ENCODE measurements around the gene ZNF69. TPM values are rescaled to one million over a fixed set of nuclear protein-coding genes. Genes with fewer than 3 reads are reported as not detected.
"Not testable (repeated sequence)": the region's sequence is repeated elsewhere in the genome, so short reads cannot be mapped to it uniquely, and the experiment has no call there.

The ZNF69 gene
- total RNA-seq, result 11.9 to 15.4 TPM (median 12.0 TPM) in 3 replicates
- long read RNA-seq, partial matches to known transcripts, result 0 of 2 reads
- long read RNA-seq, other reads (novel, unspliced or antisense), result 2 of 2 reads

DNA sequence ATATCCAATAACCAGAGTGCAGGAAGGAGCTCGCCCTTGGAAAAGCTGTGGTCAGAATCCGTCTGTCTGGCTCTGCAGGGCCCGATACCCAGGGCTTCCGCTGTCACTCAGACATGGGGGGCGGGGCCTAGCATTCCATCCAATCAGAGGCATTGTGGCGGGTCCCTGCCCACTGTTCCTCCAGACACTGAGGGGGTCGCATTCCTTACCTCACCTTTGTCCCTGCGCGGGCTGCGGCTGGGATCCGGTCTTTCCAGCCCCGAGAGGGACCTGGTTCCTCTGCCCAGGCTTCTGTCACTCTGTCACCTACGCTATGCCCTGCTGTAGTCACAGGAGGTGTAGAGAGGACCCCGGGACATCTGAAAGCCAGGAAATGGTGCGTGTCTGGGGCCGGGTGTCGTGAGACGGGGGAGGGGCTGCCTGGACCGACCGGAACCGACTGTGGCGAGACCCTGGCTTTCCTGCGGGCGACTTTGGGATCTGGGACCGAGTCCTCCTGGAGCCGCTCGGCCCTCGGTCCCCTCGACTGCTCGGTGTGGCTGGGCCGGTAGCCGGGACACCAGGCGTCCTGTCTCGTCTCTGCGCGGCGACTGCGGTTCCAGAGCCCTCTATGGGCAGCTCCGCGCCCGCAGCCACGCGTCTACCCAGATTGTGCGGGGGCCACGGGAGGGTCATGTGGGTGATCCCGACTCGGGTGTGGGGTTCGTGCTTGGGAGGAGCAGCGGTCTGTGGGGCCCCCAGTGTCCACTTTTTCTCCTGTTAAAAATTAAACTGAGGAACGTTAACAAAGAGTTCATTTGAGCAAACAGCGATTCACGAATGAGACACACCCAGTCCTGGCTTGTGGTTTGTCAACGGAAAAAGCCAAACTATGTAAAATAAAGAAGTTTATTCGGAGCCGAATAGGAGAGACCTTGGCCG lies at the start of gene ZNF69:
Gene ZNF69, plus strand, starts transcription at position 172 of the 921 bp plus-strand sequence. Its CDS starts 142 bp downstream, at position 314.
- Mint-ChIP-seq H3K4me3 (ENCODE audit: unreplicated experiment) (peak within 1 kb of the TSS; percentile 96), H3K36me3 (ENCODE audit: low read depth) (peaks cover 12% of the 10 kb centered on the region), H3K27me3 (ENCODE audit: low read depth) (no peaks in the 10 kb centered on the region), H3K9me3 (ENCODE audit: low read depth) (no peaks in the 10 kb centered on the region), H3K4me1 (ENCODE audit: low read depth) (peaks cover 33% of the 10 kb centered on the region), H3K27ac (ENCODE audit: unreplicated experiment) (peak within 1 kb of the TSS; percentile 96)
- DNase-seq (ENCODE audit: low spot score), result peak; percentile 93
- TF ChIP-seq, protein P1, sequence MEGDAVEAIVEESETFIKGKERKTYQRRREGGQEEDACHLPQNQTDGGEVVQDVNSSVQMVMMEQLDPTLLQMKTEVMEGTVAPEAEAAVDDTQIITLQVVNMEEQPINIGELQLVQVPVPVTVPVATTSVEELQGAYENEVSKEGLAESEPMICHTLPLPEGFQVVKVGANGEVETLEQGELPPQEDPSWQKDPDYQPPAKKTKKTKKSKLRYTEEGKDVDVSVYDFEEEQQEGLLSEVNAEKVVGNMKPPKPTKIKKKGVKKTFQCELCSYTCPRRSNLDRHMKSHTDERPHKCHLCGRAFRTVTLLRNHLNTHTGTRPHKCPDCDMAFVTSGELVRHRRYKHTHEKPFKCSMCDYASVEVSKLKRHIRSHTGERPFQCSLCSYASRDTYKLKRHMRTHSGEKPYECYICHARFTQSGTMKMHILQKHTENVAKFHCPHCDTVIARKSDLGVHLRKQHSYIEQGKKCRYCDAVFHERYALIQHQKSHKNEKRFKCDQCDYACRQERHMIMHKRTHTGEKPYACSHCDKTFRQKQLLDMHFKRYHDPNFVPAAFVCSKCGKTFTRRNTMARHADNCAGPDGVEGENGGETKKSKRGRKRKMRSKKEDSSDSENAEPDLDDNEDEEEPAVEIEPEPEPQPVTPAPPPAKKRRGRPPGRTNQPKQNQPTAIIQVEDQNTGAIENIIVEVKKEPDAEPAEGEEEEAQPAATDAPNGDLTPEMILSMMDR (IDR thresholded peaks at IDR 0.05), result peak; percentile 73

- H3K4me1 Mint-ChIP-seq (ENCODE audit: low read depth), result peaks cover 3% of the 10 kb centered on the region
- no peak overlapping the region for H3K4me3 Mint-ChIP-seq (ENCODE audit: unreplicated experiment)
- peaks cover 7% of the 10 kb centered on the region for H3K9me3 Mint-ChIP-seq (ENCODE audit: low read depth)
- peaks cover 1% of the 10 kb centered on the region for H3K36me3 Mint-ChIP-seq (ENCODE audit: low read depth)
- no peak overlapping the region for H3K27ac Mint-ChIP-seq (ENCODE audit: unreplicated experiment)
- TF ChIP-seq, protein P1 (IDR thresholded peaks at IDR 0.05), result no peak
- no peak for DNase-seq (ENCODE audit: low spot score)
- no peaks in the 10 kb centered on the region for H3K27me3 Mint-ChIP-seq (ENCODE audit: low read depth)
Observed at GRCh38 chr19:11843722-11844121, 43.9 kb upstream of the ZNF69 start.

DNA sequence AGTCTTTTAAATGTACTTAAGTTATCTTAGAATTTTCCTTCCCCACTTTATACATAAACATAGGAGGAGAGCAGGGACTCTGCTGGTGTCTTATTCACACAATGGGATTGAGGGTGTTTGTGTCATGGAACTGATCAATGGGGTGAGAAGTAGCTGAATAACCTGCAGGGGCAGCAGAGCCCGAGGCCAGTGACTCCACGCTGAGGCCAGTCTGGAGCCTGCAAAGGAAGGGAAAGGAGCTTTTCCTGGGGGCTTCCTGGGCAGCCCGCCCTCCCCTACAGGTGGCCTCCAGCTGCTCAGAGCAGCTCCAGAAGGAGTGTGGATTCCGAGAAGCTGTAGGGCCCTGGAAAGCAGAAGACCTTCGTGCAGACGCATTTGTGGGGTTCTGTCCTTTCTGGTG lies 40.0 kb upstream of the ZNF69 start:
- H3K27ac Mint-ChIP-seq (ENCODE audit: unreplicated experiment); H3K27me3 Mint-ChIP-seq (ENCODE audit: low read depth); H3K4me3 Mint-ChIP-seq (ENCODE audit: unreplicated experiment); H3K36me3 Mint-ChIP-seq (ENCODE audit: low read depth); DNase-seq (ENCODE audit: low spot score); H3K9me3 Mint-ChIP-seq (ENCODE audit: low read depth): not testable (repeated sequence)
- peaks cover 12% of the 10 kb centered on the region for H3K4me1 Mint-ChIP-seq (ENCODE audit: low read depth)

GRCh38 chr19:11848200-11848593 lies 39.4 kb upstream of the ZNF69 start:
- Mint-ChIP-seq H3K9me3 (ENCODE audit: low read depth) (peaks cover 3% of the 10 kb centered on the region), H3K4me1 (ENCODE audit: low read depth) (peaks cover 12% of the 10 kb centered on the region), H3K27ac (ENCODE audit: unreplicated experiment) (no peak overlapping the region), H3K27me3 (ENCODE audit: low read depth) (no peaks in the 10 kb centered on the region), H3K36me3 (ENCODE audit: low read depth) (peaks cover 3% of the 10 kb centered on the region), H3K4me3 (ENCODE audit: unreplicated experiment) (peak overlapping the region; percentile 77)
- TF ChIP-seq, protein P1 (IDR thresholded peaks at IDR 0.05), result no peak
- no peak for DNase-seq (ENCODE audit: low spot score)

- H3K9me3 Mint-ChIP-seq (ENCODE audit: low read depth), result no peaks in the 10 kb centered on the region
- no peak for DNase-seq (ENCODE audit: low spot score)
- TF ChIP-seq, protein P1 (IDR thresholded peaks at IDR 0.05), result no peak
- H3K27me3 Mint-ChIP-seq (ENCODE audit: low read depth), result no peaks in the 10 kb centered on the region
- H3K4me1 Mint-ChIP-seq (ENCODE audit: low read depth), result peaks cover 12% of the 10 kb centered on the region
- peak within 1 kb of the TSS; percentile 85 for H3K27ac Mint-ChIP-seq (ENCODE audit: unreplicated experiment)
- peak within 1 kb of the TSS; percentile 77 for H3K4me3 Mint-ChIP-seq (ENCODE audit: unreplicated experiment)
- peaks cover 3% of the 10 kb centered on the region for H3K36me3 Mint-ChIP-seq (ENCODE audit: low read depth)
Observed at GRCh38 chr19:11848594-11849469, 38.8 kb upstream of the ZNF69 start, which contains the start of gene ZNF439. Gene ZNF439 (plus strand): TSS chr19:11848726. CDS start chr19:11848868, 142 bp downstream.

DNA sequence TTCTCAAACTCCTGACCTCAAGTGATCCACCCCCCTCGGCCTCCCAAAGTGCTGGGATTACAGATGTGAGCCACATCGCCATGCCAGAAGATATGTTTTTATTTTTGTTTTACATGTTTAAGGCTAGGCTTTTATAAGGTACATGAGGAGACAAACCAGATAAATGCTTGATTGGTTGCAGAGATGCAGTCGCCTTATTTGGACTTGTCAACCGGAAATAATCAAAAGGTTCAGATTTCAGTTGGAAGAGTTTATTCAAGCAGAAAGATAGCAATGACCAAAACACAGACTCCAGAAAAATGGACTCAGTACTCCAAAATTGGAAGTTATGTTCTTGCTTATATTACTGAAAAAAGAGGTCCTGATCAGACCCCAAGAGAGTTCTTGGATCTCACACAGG lies 37.3 kb upstream of the ZNF69 start:
- not testable (repeated sequence) for H3K36me3 Mint-ChIP-seq (ENCODE audit: low read depth); H3K27ac Mint-ChIP-seq (ENCODE audit: unreplicated experiment); H3K4me3 Mint-ChIP-seq (ENCODE audit: unreplicated experiment); H3K27me3 Mint-ChIP-seq (ENCODE audit: low read depth); DNase-seq (ENCODE audit: low spot score); H3K9me3 Mint-ChIP-seq (ENCODE audit: low read depth)
- H3K4me1 Mint-ChIP-seq (ENCODE audit: low read depth), result peaks cover 12% of the 10 kb centered on the region
